HUDEP-2 (cell line): ENCODE measurements around the gene MAK.

Experiments
- DNase-seq, 76 experiments: peaks; one replicate each; lab custom pipeline; 2025; ENCODE audit not compliant: unreplicated experiment in 76 of 76; lab: John Stamatoyannopoulos, UW

MAK gene

DNA sequence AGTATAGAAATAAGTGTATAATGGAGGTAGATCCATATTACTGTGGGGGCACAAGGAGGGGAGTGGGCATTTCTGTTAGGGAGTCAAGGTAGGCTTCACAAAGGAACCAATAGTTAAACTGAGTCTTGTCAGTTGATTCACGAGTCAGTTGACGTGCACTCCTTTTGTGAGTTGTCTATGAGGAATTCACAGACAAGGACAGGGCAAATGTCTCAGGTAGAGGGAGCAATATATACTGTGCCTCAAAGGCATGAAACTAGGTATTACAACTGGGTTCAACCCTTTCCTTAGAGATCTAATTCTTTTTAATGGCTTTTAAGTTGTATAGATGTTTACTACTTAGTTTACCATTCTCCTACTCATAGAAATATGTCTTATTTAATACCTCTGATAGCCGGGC is 104.5 kb downstream of the MAK start:
- DNase-seq = no peak

DNA sequence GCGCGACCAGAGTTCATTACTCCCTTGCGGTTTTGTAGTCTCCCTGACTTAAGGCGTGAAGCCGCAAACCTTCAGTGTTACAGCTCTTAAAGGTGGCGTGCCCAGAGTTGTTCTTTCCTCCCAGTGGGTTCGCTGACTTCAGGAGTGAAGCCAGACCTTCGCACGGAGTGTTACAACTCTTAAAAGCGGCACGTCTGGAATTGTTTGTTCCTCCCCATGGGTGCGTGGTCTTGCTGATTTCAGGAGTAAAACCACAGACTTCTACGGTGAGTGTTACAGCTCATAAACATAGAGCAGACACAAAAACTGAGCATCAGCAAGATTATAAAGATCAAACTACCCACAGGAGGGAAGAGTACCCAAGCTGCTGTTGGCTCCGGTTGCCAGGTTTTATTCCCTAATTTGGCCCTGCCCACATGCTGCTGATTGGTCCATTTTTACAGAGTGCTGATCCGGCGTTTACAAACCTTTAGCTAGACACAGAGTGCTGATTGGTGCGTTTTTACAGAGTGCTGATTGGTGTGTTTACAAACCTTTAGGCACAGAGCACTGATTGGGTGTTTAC is 105.1 kb downstream of the MAK start:
- no peak for DNase-seq

- DNase-seq = no peak
Measured at GRCh38 chr6:10730254-10730653, 108.1 kb downstream of the MAK start.

- DNase-seq = no peak
Measured at GRCh38 chr6:10725716-10726115, 112.6 kb downstream of the MAK start.

GRCh38 chr6:10725044-10725443 is 113.3 kb downstream of the MAK start:
- peak in 75 of 76 experiments; percentile 58 to 96 (median 85) for DNase-seq

- DNase-seq = peak in 10 of 76 experiments; percentile 9 to 51 (median 27)
Measured at GRCh38 chr6:10723567-10723881, 114.8 kb downstream of the MAK start.

DNA sequence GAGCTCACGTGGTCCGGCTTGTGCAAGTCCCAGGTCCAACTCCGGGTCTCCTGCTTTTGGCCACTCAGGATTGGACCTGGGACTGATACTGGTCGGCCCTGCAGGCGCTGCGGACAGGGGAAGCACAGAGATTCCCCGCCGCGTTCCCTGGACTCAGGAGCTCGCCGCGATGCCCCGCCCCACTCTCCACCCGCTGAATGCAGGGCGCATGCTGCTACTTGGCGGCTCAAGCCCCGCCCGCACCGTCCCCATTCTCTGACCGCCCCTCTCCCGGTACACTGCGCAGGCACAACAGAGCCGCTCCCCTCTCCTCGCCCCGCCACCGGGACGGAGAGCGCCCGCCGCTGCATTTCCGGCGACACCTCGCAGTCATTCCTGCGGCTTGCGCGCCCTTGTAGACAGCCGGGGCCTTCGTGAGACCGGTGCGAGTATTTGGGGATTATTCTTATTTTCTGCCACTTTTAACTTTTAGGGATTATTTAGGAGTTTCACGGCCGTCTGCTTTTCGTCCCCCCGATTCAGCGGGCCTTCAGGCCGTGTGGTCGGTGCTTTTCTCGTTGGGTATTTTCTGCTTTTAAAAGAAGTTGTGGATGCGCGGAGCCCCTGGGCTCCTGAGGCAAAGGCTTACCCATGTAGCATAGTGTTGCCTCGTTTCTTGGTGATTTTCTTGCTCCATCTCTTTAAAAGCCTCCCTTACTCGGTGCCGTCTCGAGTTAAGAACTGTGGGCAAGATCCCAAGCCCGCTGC is 115.3 kb downstream of the MAK start, which contains the start of gene TMEM14C:
Gene TMEM14C, plus strand, starts transcription at position 251 of the 747 bp plus-strand sequence. CDS start 1,544 bp downstream, outside the sequence.
- peak in 75 of 76 experiments; percentile 67 to 99 (median 96) for DNase-seq

GRCh38 chr6:10722570-10722819 is 115.8 kb downstream of the MAK start:
- DNase-seq = peak in 8 of 76 experiments; percentile 39 to 67 (median 57)

DNA sequence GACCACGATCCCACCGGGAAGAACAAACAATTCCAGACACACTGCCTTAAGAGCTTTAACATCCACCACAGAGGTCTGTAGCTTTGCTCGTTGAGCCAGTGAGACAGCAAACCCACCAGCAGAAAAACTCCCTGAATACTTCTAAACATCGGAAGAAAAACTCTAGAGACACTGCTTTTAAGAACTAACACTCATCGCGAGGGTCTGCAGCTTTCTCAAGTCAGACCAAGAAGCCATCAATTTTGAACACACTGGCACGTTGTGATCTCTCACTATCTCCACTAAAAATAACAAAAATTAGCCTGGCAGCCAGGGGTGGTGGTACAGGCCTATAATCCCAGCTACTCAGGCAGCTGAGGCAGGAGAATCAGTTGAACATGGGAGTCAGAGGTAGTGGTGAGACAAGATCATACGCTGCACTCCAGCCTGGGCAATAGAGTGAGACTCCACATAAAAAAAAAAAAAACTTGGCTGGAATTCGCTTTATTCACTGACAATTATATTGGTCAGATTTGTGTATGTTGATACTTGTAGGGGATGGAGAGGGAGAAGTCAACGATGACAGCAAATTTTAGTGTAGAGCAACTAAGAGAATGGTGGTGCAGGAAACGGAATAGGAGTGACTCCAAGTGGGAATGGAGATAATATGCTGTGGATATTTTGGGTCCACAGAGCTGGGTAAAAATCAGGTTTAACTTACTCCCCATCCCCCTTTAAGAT is 116.3 kb downstream of the MAK start:
- peak in 3 of 76 experiments; percentile 32 to 46 (median 37) for DNase-seq

GRCh38 chr6:10720960-10721849 is 117.1 kb downstream of the MAK start:
- peak in 40 of 76 experiments; percentile 18 to 69 (median 42) for DNase-seq

- peak in 59 of 76 experiments; percentile 12 to 79 (median 51) for DNase-seq
Measured at GRCh38 chr6:10720265-10720959, 117.9 kb downstream of the MAK start.

DNA sequence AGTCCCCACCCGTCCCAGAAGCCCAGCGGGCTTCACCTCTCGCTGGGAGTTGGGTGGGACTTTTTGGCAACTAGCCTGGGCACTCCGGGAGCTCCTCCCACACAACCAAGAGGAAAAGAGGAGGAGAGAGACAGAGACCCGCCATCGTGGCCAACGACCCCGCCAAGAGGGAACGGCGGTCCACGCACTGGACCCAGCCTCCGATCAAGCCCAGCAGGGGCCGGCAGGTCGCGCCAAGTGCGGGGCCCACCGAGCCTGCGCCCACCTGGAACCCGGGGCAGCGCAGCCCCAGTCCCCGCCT is 118.4 kb downstream of the MAK start:
- peak in 48 of 76 experiments; percentile 26 to 79 (median 56) for DNase-seq

GRCh38 chr6:10719296-10719963 is 118.9 kb downstream of the MAK start:
- peak in 52 of 76 experiments; percentile 10 to 79 (median 54) for DNase-seq

DNA sequence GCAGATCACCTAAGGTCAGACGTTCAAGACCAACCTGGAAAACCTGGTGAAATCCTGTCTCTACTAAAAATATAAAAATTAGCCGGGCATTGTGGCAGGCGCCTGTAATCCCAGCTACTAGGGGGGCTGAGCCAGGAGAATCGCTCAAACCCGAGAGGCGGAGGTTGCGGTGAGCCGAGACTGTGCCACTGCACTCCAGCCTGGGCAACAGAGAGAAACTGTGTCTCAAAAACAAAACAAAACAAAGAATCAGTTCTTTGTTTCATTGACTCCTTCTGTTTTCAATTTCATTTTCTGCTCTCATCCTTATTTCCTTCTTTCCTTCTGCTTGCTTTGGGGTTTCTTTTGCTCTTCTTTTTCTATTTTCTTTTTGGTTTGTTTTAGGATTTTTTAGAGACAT is 124.4 kb downstream of the MAK start:
- no peak for DNase-seq
